H54 (cell line): ENCODE data around the gene ELFN2.

Experiments
- DNase-seq: peaks from one replicate; pipeline ENCODE4 v3.0.0; 2011; ENCODE audit warnings: low spot score, mixed read lengths; ENCODE audit not compliant: insufficient read length
- FAIRE-seq: peaks from 3 replicates; lab custom pipeline; 2011; peaks lifted over from hg19 to GRCh38; lab: Jason Lieb, UNC
- POLR2A ChIP-seq: IDR thresholded peaks from 2 replicates; pipeline ENCODE4 v1.6.1; 2011; ENCODE audit warnings: low read depth, mild to moderate bottlenecking, low read length

The ELFN2 gene

GRCh38 chr22:37354261-37354660 lies 73.0 kb downstream of the ELFN2 start:
- FAIRE-seq (no peak), DNase-seq (no peak)
- TF ChIP-seq POLR2A, result no peak

DNA sequence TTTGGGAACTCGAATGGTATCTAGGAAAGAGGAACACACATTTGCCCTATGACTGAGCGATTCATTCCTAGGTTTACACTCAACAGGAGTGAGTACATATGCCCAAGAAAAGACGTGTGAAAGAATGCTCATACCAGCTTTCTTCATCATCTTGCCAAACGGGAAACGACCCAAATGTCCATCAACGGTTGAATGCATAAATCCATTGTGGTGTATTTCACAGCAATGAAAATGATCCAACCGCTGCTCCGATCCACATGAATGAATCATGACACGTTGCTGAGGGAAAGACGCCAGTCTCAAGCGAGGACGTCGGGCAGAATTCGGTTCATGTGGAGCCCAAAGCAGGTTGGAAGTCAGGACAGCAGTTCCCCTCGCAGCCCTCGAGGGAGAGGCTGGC lies 73.4 kb downstream of the ELFN2 start:
- no peak for FAIRE-seq
- no peak for TF ChIP-seq POLR2A
- no peak for DNase-seq

GRCh38 chr22:37352481-37352880 lies 74.8 kb downstream of the ELFN2 start:
- DNase-seq (no peak), FAIRE-seq (no peak)
- TF ChIP-seq POLR2A, result no peak

- no peak for FAIRE-seq
- TF ChIP-seq POLR2A, result no peak
- no peak for DNase-seq
Observed at GRCh38 chr22:37351232-37351631, 76.0 kb downstream of the ELFN2 start.

DNA sequence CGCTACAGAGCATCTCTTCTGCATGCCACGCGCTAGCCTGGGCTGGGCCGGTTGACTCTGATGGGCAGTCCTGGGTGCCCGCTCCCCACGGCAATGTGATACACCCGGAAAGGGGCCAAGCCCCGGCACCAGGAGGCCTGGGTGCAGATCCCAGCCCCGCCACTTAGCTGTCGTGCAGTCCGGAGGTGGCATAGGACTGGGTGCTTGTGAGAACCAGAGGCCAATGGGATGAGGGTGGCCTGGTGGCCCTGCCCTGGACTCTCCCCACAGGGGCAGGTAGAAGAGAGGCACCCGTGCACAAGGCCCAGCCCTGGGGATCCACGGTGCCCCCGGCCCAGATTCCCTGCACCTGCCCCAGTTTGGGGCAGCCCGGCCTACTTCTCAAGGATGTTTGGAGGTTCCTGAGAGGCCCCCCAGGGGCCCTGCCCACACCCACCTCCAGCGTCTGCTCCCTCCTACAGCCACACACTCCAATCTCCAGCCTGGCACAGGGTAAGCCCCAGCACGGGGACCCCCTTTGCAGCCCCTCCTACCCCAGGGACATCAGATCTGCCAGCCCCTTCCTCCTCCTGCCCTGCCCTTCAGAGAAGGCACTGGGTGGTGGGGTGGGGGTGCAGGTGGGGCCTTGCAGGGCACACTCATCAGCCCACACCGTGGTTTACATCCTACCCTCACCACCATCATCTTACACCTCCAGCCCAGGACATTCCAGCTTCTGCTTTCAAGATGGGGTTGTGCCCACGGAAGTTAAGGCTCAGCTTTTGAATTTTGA lies 78.0 kb downstream of the ELFN2 start:
- TF ChIP-seq POLR2A, result no peak
- FAIRE-seq (no peak), DNase-seq (no peak)

- FAIRE-seq, result no peak
- TF ChIP-seq POLR2A, result no peak
- DNase-seq, result no peak
Observed at GRCh38 chr22:37346505-37346895, 80.8 kb downstream of the ELFN2 start.

DNA sequence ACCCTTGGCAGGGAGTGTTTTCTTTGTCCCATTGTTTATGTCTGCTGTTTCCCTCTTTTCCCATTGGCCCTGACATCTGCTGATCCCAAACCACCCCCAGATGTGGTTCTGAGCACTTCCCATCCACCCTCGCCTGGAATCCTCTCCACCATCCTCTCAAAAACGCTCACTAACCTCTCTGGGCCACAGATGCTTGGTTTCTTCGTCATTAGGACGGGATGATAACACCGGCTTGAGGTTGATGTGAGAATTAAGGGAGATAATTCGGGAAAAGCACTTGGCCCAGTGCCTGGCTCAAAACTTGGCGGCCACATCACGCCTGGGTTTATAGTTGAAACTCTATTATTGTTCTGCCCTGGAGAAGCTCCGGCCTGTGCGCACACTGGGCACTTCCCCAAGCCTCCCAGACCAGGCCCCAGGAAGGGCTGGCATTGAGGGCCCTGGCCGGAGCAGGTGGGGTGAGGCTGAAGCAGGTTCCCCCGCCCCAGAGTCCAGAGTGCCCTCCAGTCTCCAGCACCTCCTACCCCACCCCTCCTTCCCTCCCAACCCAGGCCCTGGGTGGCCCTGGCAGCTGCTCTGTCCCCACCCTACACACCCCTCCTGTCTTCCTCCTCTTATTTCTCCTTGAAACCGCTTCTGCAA lies 81.3 kb downstream of the ELFN2 start:
- FAIRE-seq (no peak), DNase-seq (peak; percentile 33)
- no peak for TF ChIP-seq POLR2A

DNA sequence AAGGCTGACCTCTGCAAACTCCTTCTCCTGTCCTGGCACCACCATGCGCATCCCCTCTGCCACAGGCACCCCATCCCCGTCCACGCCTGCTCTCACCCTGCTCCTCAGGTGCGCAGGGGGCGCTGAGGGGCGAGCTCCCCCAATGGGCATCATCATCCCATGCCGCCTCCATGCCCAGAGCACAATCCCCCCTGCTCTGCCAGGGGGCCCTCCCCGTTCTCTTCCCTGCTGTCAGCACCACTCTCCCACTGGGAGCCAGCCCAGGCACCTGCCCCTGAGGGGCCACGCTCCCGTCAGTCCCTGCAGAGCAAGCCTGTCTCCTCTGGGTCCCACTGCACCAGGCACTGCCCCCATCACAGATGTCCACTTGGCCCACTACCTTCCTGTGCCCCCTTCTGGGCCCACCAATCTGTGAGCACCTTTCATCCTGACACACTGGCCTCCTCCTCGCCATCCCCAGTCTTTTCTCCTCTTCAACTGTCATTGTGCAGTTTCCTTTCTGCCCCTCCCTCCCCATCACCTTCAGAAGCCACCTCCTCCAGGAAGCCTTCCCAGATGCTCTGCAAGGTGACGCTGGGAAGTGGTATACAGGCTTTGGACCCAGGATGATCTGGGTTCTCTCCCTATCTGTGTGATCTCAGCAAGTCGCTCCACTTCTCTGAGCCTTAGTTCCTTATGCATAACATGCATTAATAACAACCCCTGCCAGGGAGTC lies 82.4 kb downstream of the ELFN2 start:
- DNase-seq (no peak), FAIRE-seq (no peak)
- TF ChIP-seq POLR2A, result no peak

DNA sequence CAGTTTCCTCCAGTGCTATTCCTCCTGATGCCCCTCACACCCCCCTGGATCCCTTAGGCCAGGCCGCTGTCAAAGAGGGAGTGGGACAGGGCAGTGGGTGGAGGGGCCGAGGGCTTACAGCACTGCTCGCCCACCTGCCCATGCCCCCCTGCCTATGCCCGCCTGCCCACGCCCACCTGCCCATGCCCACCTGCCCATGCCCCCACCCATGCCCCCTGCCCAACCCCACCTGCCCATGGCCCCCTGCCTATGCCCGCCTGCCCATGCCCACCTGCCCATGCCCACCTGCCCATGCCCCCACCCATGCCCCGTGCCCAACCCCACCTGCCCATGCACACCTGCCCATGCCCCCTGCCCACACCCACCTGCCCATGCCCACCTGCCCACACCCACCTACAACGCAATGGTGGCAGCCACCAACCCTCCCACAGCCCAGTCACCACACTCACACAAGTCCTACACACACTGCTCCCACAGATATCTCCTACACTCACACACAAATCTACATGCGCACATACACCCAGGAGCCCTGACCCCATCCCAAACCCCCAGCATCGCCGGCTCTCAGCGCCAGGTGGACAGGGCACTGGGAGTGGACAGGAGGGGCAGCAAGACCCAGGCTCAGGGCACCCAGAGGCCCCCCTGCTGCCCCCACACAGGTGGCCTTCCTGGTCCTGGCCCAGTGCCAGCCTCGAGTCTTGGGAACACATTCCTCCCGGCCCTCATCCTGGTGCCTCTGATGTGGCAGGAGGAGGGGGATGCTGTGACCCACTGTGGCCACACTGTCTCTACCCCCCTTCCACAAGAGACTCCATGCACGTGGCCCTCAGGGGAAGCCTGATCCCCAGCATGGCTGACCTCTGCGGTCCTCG lies 83.2 kb downstream of the ELFN2 start:
- no peak for FAIRE-seq
- no peak for TF ChIP-seq POLR2A
- DNase-seq, result no peak

- TF ChIP-seq POLR2A, result no peak
- DNase-seq (no peak), FAIRE-seq (no peak)
Observed at GRCh38 chr22:37343348-37343747, 83.9 kb downstream of the ELFN2 start.

DNA sequence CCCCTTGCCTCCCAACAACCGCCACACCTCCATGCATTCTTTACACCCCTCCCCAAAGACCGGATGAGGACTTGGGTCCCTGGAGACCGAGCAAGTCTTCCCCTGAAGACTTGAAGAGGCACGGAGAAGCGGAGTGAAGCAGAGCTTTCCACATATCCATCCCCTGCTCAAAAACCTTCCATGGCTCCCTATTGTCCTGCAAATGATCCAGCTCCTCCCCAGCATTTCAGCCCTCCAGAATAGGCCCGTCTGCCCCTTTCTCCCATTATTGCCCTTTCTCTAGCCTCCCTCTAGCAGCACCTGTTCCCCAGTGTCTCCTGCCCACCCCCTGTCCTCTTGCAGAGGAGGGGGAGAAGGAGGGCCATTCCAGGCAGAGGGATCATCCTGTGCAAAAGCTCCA lies 85.2 kb downstream of the ELFN2 start:
- DNase-seq (no peak), FAIRE-seq (no peak)
- no peak for TF ChIP-seq POLR2A

DNA sequence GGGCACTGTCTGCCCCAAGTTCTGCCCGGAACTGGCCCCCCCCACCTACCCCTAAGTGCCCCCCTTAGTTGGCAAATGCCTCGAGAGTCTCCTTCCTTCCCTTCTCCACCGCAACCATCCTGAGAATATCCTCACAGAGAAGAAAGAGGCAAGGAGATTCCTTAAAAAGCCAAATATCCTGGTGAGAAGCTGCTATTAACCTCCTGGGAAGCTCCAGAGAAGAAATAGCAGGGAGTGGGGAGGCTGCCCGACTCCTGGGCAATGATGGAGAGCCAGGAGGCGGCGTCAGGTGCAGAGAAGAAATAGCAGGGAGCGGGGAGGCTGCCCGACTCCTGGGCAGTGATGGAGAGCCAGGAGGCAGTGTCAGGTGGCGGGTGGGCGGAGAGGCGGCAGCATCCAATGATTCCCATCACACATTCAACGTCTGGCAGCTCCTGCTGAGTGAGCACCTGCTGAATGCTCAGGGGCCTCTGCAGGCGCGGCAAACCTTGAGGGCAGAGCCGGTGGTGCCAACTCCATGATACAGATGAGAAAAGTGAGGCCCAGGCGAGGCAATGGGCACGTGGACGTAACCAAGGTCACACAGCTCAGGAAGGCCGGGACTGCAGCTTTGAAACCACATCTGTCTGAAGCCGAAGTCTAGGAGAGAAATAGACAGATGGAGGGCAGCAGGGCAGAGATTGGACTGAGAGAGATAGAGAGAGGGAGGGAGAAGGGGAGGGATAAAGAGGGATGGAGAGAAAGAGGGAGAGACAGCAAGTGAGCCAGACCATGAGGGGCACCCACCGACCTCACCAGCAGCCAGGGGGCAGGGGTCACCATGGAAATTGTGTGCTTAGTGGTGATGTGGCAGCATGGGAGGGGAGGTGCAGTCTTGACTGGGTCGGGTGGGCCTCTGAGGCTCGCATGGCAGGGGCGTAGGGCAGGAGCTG lies 86.7 kb downstream of the ELFN2 start:
- FAIRE-seq, result no peak
- DNase-seq, result no peak
- TF ChIP-seq POLR2A, result no peak

DNA sequence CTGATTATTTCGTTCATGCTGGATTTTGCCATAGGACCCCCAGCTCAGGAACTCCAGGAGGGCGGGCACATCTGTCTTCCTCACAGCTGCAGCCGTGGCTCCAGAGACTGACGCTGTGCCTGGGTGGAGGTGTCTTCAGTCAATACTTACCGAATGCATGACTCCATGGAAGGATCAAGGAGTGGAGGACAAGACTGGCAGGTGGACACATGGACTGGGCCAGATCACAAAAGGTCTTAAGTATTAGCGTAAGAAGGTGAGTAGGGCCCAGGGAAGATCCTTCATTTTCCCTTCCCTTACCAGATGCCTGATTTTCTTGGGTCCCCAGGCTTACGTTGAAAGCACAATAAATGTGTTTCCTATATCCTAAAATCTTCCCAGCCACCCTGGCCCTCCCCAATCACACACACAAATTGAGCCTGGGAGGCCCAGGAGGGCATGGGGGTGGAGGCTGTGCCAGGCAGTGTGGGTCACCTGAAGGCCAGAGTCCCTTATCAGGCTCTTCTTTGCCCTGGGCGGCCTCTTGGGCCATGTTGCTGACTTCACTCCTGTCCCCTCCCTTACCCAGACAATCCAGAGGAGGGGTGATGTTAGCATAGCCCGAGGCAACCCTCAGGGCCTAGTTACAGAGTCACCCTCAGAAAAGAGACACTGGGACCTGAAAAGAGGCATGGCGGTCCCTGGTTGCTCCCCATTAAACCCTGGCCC lies 88.6 kb downstream of the ELFN2 start:
- no peak for FAIRE-seq
- DNase-seq, result no peak
- TF ChIP-seq POLR2A, result no peak
